Activated T-helper 1 cell treated with anti-CD3 and anti-CD28 coated beads, Interleukin-12 subunit alpha, Interleukin-12 subunit beta, Interleukin-2, Interleukin-4 antibody, amounts not matched to agents 30 ng/mL and 10 ng/mL and 1 ng/mL, durations not matched to agents 14 hours and 24 hours and 36 hours (primary cell): ENCODE results near the gene GPER1. TPM values are rescaled to one million over a fixed set of nuclear protein-coding genes. Genes with fewer than 3 reads are reported as not detected.
A peak's percentile ranks its signal among the peaks of the same experiment; 100 is the strongest.

ENCODE experiments used
- DNase-seq: peaks from one replicate; pipeline ENCODE4 v3.0.0; 2021; ENCODE audit warnings: low spot score
- H3K27ac Mint-ChIP-seq: one replicate; pipeline ENCODE4 v1.8.0; 2021; ENCODE audit warnings: mild to moderate bottlenecking, mixed read lengths
- H3K27me3 Mint-ChIP-seq: one replicate; pipeline ENCODE4 v1.8.0; 2022; ENCODE audit warnings: mild to moderate bottlenecking, moderate library complexity, mixed read lengths; ENCODE audit not compliant: insufficient read depth
- H3K36me3 Mint-ChIP-seq: one replicate; pipeline ENCODE4 v1.8.0; 2021; ENCODE audit warnings: low read depth, mixed read lengths
- H3K4me1 Mint-ChIP-seq: one replicate; pipeline ENCODE4 v1.8.0; 2021; ENCODE audit warnings: low read depth, mixed read lengths
- H3K4me3 Mint-ChIP-seq: one replicate; pipeline ENCODE4 v1.8.0; 2021; ENCODE audit warnings: mild to moderate bottlenecking, moderate library complexity, mixed read lengths
- H3K9me3 Mint-ChIP-seq: one replicate; pipeline ENCODE4 v1.8.0; 2021; ENCODE audit warnings: mixed read lengths
- intact Hi-C: fragments of 100-400 bp; cut with micrococcal nuclease; formaldehyde crosslinking; loops from one replicate; pipeline ENCODE4 v1.15.1; 2024
- total RNA-seq: library from RNA; stranded (reverse); gene quantifications from 2 replicates; pipeline ENCODE4 v1.2.3, GENCODE V29; 2022

The GPER1 gene
- total RNA-seq, 1 donor from 2014 or later: not detected

GRCh38 chr7:1049006-1049741 is 38.7 kb upstream of the GPER1 start:
- Mint-ChIP-seq H3K4me1 (peaks cover 50% of the 10 kb centered on the region), H3K36me3 (peaks cover 1% of the 10 kb centered on the region), H3K27me3 (peaks cover 1% of the 10 kb centered on the region), H3K27ac (no peak overlapping the region), H3K4me3 (peak overlapping the region; percentile 5), H3K9me3 (no peaks in the 10 kb centered on the region)
- intact Hi-C loops: no loop called here
- DNase-seq: no peak

GRCh38 chr7:1049801-1050200 is 38.1 kb upstream of the GPER1 start:
- Mint-ChIP-seq H3K4me3 (no peak overlapping the region), H3K36me3 (peaks cover 1% of the 10 kb centered on the region), H3K27ac (no peak overlapping the region), H3K9me3 (no peaks in the 10 kb centered on the region), H3K4me1 (peaks cover 49% of the 10 kb centered on the region), H3K27me3 (peaks cover 1% of the 10 kb centered on the region)
- intact Hi-C loops: no loop called here
- DNase-seq: no peak

GRCh38 chr7:1050254-1050906 is 37.5 kb upstream of the GPER1 start:
- H3K9me3 Mint-ChIP-seq: no peaks in the 10 kb centered on the region
- H3K27me3 Mint-ChIP-seq: peaks cover 1% of the 10 kb centered on the region
- DNase-seq: no peak
- no peak overlapping the region for H3K4me3 Mint-ChIP-seq
- peaks cover 1% of the 10 kb centered on the region for H3K36me3 Mint-ChIP-seq
- intact Hi-C loops: no loop called here
- H3K4me1 Mint-ChIP-seq: peaks cover 43% of the 10 kb centered on the region
- no peak overlapping the region for H3K27ac Mint-ChIP-seq

GRCh38 chr7:1050956-1051690 is 36.8 kb upstream of the GPER1 start:
- Mint-ChIP-seq H3K4me3 (no peak overlapping the region), H3K27ac (no peak overlapping the region)
- intact Hi-C loops: no loop called here

GRCh38 chr7:1052031-1052818 is 35.7 kb upstream of the GPER1 start:
- no peak overlapping the region for H3K4me3 Mint-ChIP-seq
- H3K36me3 Mint-ChIP-seq: no peaks in the 10 kb centered on the region
- no peaks in the 10 kb centered on the region for H3K27me3 Mint-ChIP-seq
- intact Hi-C loops: no loop called here
- peaks cover 25% of the 10 kb centered on the region for H3K4me1 Mint-ChIP-seq
- DNase-seq: no peak
- H3K9me3 Mint-ChIP-seq: no peaks in the 10 kb centered on the region
- H3K27ac Mint-ChIP-seq: no peak overlapping the region

More at GRCh38 chr7:1050956-1051690, 36.8 kb upstream of the GPER1 start:
- Mint-ChIP-seq H3K36me3 (no peaks in the 10 kb centered on the region), H3K27me3 (no peaks in the 10 kb centered on the region), H3K9me3 (no peaks in the 10 kb centered on the region), H3K4me1 (peaks cover 36% of the 10 kb centered on the region)
- DNase-seq: no peak

GRCh38 chr7:1053002-1053411 is 34.9 kb upstream of the GPER1 start:
- Mint-ChIP-seq H3K9me3 (no peaks in the 10 kb centered on the region), H3K36me3 (no peaks in the 10 kb centered on the region), H3K27ac (no peak overlapping the region), H3K4me3 (no peak overlapping the region), H3K4me1 (peaks cover 17% of the 10 kb centered on the region), H3K27me3 (no peaks in the 10 kb centered on the region)
- intact Hi-C loops: no loop called here
- no peak for DNase-seq

GRCh38 chr7:1053816-1054370 is 34.0 kb upstream of the GPER1 start:
- H3K4me1 Mint-ChIP-seq: peaks cover 12% of the 10 kb centered on the region
- H3K9me3 Mint-ChIP-seq: no peaks in the 10 kb centered on the region
- no peak overlapping the region for H3K4me3 Mint-ChIP-seq
- H3K36me3 Mint-ChIP-seq: no peaks in the 10 kb centered on the region
- H3K27ac Mint-ChIP-seq: no peak overlapping the region
- no peak for DNase-seq
- intact Hi-C loops: no loop called here
- H3K27me3 Mint-ChIP-seq: no peaks in the 10 kb centered on the region

GRCh38 chr7:1054438-1054837 is 33.5 kb upstream of the GPER1 start:
- Mint-ChIP-seq H3K4me1 (peaks cover 10% of the 10 kb centered on the region), H3K36me3 (no peaks in the 10 kb centered on the region), H3K9me3 (no peaks in the 10 kb centered on the region), H3K27me3 (no peaks in the 10 kb centered on the region), H3K27ac (no peak overlapping the region), H3K4me3 (no peak overlapping the region)
- DNase-seq: no peak
- intact Hi-C loops: no loop called here

- no peak overlapping the region for H3K27ac Mint-ChIP-seq
- H3K4me3 Mint-ChIP-seq: peak overlapping the region; percentile 77
- intact Hi-C loops: no loop called here
- peak; percentile 38 for DNase-seq
- H3K9me3 Mint-ChIP-seq: no peaks in the 10 kb centered on the region
- peaks cover 8% of the 10 kb centered on the region for H3K4me1 Mint-ChIP-seq
- H3K27me3 Mint-ChIP-seq: no peaks in the 10 kb centered on the region
- H3K36me3 Mint-ChIP-seq: no peaks in the 10 kb centered on the region
Measured at GRCh38 chr7:1054861-1055450, 33.0 kb upstream of the GPER1 start.

- Mint-ChIP-seq H3K4me1 (peaks cover 8% of the 10 kb centered on the region), H3K9me3 (no peaks in the 10 kb centered on the region), H3K36me3 (no peaks in the 10 kb centered on the region), H3K27me3 (no peaks in the 10 kb centered on the region), H3K4me3 (peak overlapping the region; percentile 77), H3K27ac (no peak overlapping the region)
- no peak for DNase-seq
- intact Hi-C loops: no loop called here
Measured at GRCh38 chr7:1055491-1055955, 32.4 kb upstream of the GPER1 start.

- H3K4me3 Mint-ChIP-seq: no peak overlapping the region
Measured at GRCh38 chr7:1055956-1056784, 31.7 kb upstream of the GPER1 start.

More at GRCh38 chr7:1055956-1056784, 31.7 kb upstream of the GPER1 start:
- no peaks in the 10 kb centered on the region for H3K36me3 Mint-ChIP-seq
- no peaks in the 10 kb centered on the region for H3K27me3 Mint-ChIP-seq
- DNase-seq: no peak
- no peak overlapping the region for H3K27ac Mint-ChIP-seq
- peaks cover 8% of the 10 kb centered on the region for H3K4me1 Mint-ChIP-seq
- no peaks in the 10 kb centered on the region for H3K9me3 Mint-ChIP-seq
- intact Hi-C loops: no loop called here
